ENCODE data around the gene EFCAB10. TPM values are rescaled to one million over a fixed set of nuclear protein-coding genes. Genes with fewer than 3 reads are reported as not detected.

Gene EFCAB10
- total RNA-seq, 2 donors from 2014 or later: 1.0 to 1.5 TPM

- ATAC-seq: no peak
- Mint-ChIP-seq H3K4me3 (no peak overlapping the region), H3K27me3 (no peaks in the 10 kb centered on the region), H3K27ac (no peak overlapping the region), H3K4me1 (peaks cover 10% of the 10 kb centered on the region), H3K36me3 (ENCODE audit: low read depth) (no peaks in the 10 kb centered on the region)
- DNase-seq: no peak
- H3K9me3 ChIP-seq (ENCODE audit: control insufficient read depth, low read length, poor library complexity, severe bottlenecking): no peaks in the 10 kb centered on the region
Measured at GRCh38 chr7:105587909-105588635, 6.8 kb upstream of the EFCAB10 start.

GRCh38 chr7:105585850-105586500 is 4.7 kb upstream of the EFCAB10 start:
- H3K4me1 Mint-ChIP-seq: peaks cover 15% of the 10 kb centered on the region
- peak overlapping the region; percentile 59 for H3K27ac Mint-ChIP-seq
- DNase-seq (no peak), ATAC-seq (no peak)
- no peaks in the 10 kb centered on the region for H3K9me3 ChIP-seq (ENCODE audit: control insufficient read depth, low read length, poor library complexity, severe bottlenecking)
- no peaks in the 10 kb centered on the region for H3K36me3 Mint-ChIP-seq (ENCODE audit: low read depth)
- peaks cover 13% of the 10 kb centered on the region for H3K27me3 Mint-ChIP-seq
- no peak overlapping the region for H3K4me3 Mint-ChIP-seq

DNA sequence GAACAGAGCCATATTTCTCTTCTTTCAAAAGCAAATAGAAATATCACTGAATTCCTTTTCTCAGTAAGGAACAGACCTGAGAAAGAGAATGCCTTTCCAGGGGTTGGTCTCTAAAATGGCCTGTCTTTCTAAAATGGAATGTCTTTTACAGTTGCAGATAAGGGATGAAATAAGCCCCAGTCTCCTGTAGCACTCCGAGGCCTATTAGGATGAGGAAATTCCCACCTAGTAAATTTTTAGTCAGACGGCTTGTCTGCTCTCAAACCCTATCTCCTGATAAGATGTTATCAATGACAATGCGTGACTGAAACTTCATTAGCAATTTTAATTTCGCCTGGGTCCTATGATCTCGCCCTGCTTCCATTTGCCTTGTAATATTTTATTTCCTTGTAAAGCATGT is 2.9 kb upstream of the EFCAB10 start:
- ATAC-seq: no peak
- Mint-ChIP-seq H3K4me3 (no peak overlapping the region), H3K36me3 (ENCODE audit: low read depth) (no peaks in the 10 kb centered on the region), H3K27ac (no peak overlapping the region), H3K4me1 (peaks cover 12% of the 10 kb centered on the region), H3K27me3 (peaks cover 17% of the 10 kb centered on the region)
- no peak for DNase-seq
- H3K9me3 ChIP-seq (ENCODE audit: control insufficient read depth, low read length, poor library complexity, severe bottlenecking): no peaks in the 10 kb centered on the region

DNA sequence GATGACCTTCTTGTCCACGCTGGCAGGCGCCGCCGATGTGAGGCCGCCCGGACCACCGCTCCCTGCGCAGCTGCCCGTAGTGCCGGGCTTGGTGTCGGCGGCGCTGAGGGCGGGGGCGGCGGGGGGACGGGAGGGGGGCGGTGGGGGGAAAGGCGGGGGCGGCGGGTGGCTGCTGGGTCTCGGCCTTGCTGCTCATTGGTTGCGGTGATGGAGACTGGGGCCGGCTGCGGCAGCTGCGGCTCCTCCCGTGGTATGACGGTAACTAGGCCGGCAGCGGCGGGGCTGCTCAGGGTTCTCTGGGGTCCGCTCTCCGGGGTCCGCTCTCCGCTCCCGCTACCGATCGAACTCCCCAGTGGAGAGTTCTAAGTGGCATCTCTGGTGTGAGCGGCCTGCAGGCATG is 1.8 kb upstream of the EFCAB10 start:
- Mint-ChIP-seq H3K27ac (no peak overlapping the region), H3K4me3 (peak overlapping the region; percentile 63), H3K27me3 (peaks cover 17% of the 10 kb centered on the region), H3K4me1 (peaks cover 9% of the 10 kb centered on the region), H3K36me3 (ENCODE audit: low read depth) (no peaks in the 10 kb centered on the region)
- ATAC-seq (no peak), DNase-seq (no peak)
- no peaks in the 10 kb centered on the region for H3K9me3 ChIP-seq (ENCODE audit: control insufficient read depth, low read length, poor library complexity, severe bottlenecking)

GRCh38 chr7:105580022-105580740 is 1.1 kb downstream of the EFCAB10 start:
- Mint-ChIP-seq H3K27ac (no peak overlapping the region), H3K4me3 (peak overlapping the region; percentile 77), H3K27me3 (peaks cover 17% of the 10 kb centered on the region), H3K4me1 (peaks cover 5% of the 10 kb centered on the region), H3K36me3 (ENCODE audit: low read depth) (no peaks in the 10 kb centered on the region)
- ATAC-seq: no peak
- DNase-seq: no peak
- H3K9me3 ChIP-seq (ENCODE audit: control insufficient read depth, low read length, poor library complexity, severe bottlenecking): no peaks in the 10 kb centered on the region

DNA sequence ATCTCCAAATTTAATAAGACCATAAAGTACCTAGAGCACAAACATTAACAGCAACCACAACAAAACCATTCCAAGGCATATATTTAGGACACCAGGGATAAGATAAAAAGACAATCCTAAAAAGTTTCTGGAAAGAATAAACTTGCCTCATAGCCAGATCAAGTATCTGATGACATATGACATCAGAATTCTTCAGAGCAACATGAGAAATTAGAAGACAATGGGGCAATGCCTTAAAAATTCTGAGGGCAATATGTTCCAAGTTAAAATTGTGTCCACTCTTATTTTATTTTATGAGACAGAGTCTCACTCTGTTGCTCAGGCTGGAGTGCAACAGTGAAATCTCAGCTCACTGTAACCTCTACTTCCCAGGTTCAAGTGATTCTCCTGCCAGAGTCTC is 2.8 kb downstream of the EFCAB10 start:
- no peak for ATAC-seq
- no peak overlapping the region for H3K4me3 Mint-ChIP-seq
- H3K27ac Mint-ChIP-seq: no peak overlapping the region
- no peaks in the 10 kb centered on the region for H3K36me3 Mint-ChIP-seq (ENCODE audit: low read depth)
- DNase-seq: no peak
- H3K9me3 ChIP-seq (ENCODE audit: control insufficient read depth, low read length, poor library complexity, severe bottlenecking): no peaks in the 10 kb centered on the region
- H3K4me1 Mint-ChIP-seq: peaks cover 5% of the 10 kb centered on the region
- peaks cover 17% of the 10 kb centered on the region for H3K27me3 Mint-ChIP-seq

- H3K27ac Mint-ChIP-seq: no peak overlapping the region
- H3K27me3 Mint-ChIP-seq: peaks cover 13% of the 10 kb centered on the region
- no peaks in the 10 kb centered on the region for H3K4me1 Mint-ChIP-seq
- no peaks in the 10 kb centered on the region for H3K9me3 ChIP-seq (ENCODE audit: control insufficient read depth, low read length, poor library complexity, severe bottlenecking)
- DNase-seq (no peak), ATAC-seq (no peak)
- H3K4me3 Mint-ChIP-seq: no peak overlapping the region
- no peaks in the 10 kb centered on the region for H3K36me3 Mint-ChIP-seq (ENCODE audit: low read depth)
Measured at GRCh38 chr7:105577251-105577650, 4.0 kb downstream of the EFCAB10 start.

DNA sequence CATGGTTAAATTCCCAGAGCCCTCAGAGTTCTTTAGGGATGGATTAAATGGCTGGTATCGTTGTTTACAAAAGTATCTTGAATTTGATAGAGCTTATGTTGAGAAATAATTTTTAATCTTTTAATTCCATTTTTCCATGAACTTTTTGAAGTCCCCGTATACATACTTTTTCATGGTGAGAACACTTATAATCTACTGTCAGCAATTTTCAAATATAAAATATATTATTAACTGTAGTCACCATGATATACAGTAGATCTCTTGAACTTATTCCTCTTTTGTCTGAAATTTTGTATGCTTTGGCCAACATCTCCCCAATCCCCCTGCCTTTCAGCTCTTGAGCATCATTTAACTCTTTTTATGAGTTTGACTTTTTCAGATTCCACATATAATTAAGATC is 9.4 kb downstream of the EFCAB10 start:
- H3K27me3 Mint-ChIP-seq: no peaks in the 10 kb centered on the region
- peaks cover 2% of the 10 kb centered on the region for H3K36me3 Mint-ChIP-seq (ENCODE audit: low read depth)
- H3K9me3 ChIP-seq (ENCODE audit: control insufficient read depth, low read length, poor library complexity, severe bottlenecking): no peaks in the 10 kb centered on the region
- no peaks in the 10 kb centered on the region for H3K4me1 Mint-ChIP-seq
- DNase-seq (no peak), ATAC-seq (no peak)
- no peak overlapping the region for H3K27ac Mint-ChIP-seq
- no peak overlapping the region for H3K4me3 Mint-ChIP-seq

DNA sequence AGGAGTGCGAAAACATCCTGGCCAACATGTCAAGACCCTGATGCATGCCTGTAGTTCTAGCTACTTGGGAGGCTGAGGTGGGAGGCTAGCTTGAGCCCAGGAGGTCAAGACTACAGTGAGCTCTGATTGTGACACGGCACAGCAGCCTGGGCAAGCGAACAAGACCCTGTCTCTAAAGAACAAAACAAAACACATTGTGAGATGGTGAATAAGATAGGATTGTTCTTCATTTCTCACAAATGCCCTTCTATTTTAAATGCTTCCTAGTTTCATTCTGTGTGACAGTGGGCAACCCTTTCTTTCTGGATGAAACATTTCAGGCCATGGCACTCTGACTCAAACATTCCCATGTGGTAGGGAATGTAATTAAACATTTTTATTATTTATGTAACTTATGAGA is 13.5 kb downstream of the EFCAB10 start:
- no peaks in the 10 kb centered on the region for H3K27me3 Mint-ChIP-seq
- no peaks in the 10 kb centered on the region for H3K9me3 ChIP-seq (ENCODE audit: control insufficient read depth, low read length, poor library complexity, severe bottlenecking)
- no peaks in the 10 kb centered on the region for H3K4me1 Mint-ChIP-seq
- peaks cover 5% of the 10 kb centered on the region for H3K36me3 Mint-ChIP-seq (ENCODE audit: low read depth)
- H3K4me3 Mint-ChIP-seq: no peak overlapping the region
- no peak overlapping the region for H3K27ac Mint-ChIP-seq
- DNase-seq (no peak), ATAC-seq (no peak)

GRCh38 chr7:105567024-105567423 is 14.3 kb downstream of the EFCAB10 start:
- H3K27ac Mint-ChIP-seq: no peak overlapping the region
- no peaks in the 10 kb centered on the region for H3K9me3 ChIP-seq (ENCODE audit: control insufficient read depth, low read length, poor library complexity, severe bottlenecking)
- no peak overlapping the region for H3K4me3 Mint-ChIP-seq
- no peak for DNase-seq
- H3K4me1 Mint-ChIP-seq: no peaks in the 10 kb centered on the region
- no peak for ATAC-seq
- H3K27me3 Mint-ChIP-seq: no peaks in the 10 kb centered on the region
- H3K36me3 Mint-ChIP-seq (ENCODE audit: low read depth): peaks cover 5% of the 10 kb centered on the region

GRCh38 chr7:105565190-105565589 is 16.1 kb downstream of the EFCAB10 start:
- no peak for ATAC-seq
- peaks cover 5% of the 10 kb centered on the region for H3K36me3 Mint-ChIP-seq (ENCODE audit: low read depth)
- H3K9me3 ChIP-seq (ENCODE audit: control insufficient read depth, low read length, poor library complexity, severe bottlenecking): no peaks in the 10 kb centered on the region
- no peaks in the 10 kb centered on the region for H3K4me1 Mint-ChIP-seq
- H3K27me3 Mint-ChIP-seq: no peaks in the 10 kb centered on the region
- DNase-seq: no peak
- no peak overlapping the region for H3K4me3 Mint-ChIP-seq
- no peak overlapping the region for H3K27ac Mint-ChIP-seq

- H3K36me3 Mint-ChIP-seq (ENCODE audit: low read depth): peaks cover 3% of the 10 kb centered on the region
- DNase-seq (no peak), ATAC-seq (no peak)
Measured at GRCh38 chr7:105559926-105560325, 21.4 kb downstream of the EFCAB10 start.

GRCh38 chr7:105538339-105538738 is 43.0 kb downstream of the EFCAB10 start:
- no peaks in the 10 kb centered on the region for H3K9me3 ChIP-seq (ENCODE audit: control insufficient read depth, low read length, poor library complexity, severe bottlenecking)
- Mint-ChIP-seq H3K4me1 (peaks cover 16% of the 10 kb centered on the region), H3K27me3 (no peaks in the 10 kb centered on the region), H3K27ac (peak overlapping the region; percentile 63), H3K36me3 (ENCODE audit: low read depth) (peaks cover 5% of the 10 kb centered on the region), H3K4me3 (no peak overlapping the region)
- DNase-seq: no peak
- ATAC-seq: no peak

More at GRCh38 chr7:105559926-105560325, 21.4 kb downstream of the EFCAB10 start:
- H3K27ac Mint-ChIP-seq: no peak overlapping the region
- H3K4me3 Mint-ChIP-seq: no peak overlapping the region
- H3K27me3 Mint-ChIP-seq: no peaks in the 10 kb centered on the region
- no peaks in the 10 kb centered on the region for H3K9me3 ChIP-seq (ENCODE audit: control insufficient read depth, low read length, poor library complexity, severe bottlenecking)
- H3K4me1 Mint-ChIP-seq: no peaks in the 10 kb centered on the region

Measured in T-helper 17 cell (primary cell).